GM12801 (cell line): ENCODE measurements around the gene PHETA1.

Source experiments
- TF ChIP-seq, protein P1 (sequence below): IDR thresholded peaks from one replicate; pipeline ENCODE4 v1.5.1; 2011; ENCODE audit warnings: control low read depth; ENCODE audit not compliant: insufficient read length; ENCODE audit errors: extremely low read depth

The PHETA1 gene

DNA sequence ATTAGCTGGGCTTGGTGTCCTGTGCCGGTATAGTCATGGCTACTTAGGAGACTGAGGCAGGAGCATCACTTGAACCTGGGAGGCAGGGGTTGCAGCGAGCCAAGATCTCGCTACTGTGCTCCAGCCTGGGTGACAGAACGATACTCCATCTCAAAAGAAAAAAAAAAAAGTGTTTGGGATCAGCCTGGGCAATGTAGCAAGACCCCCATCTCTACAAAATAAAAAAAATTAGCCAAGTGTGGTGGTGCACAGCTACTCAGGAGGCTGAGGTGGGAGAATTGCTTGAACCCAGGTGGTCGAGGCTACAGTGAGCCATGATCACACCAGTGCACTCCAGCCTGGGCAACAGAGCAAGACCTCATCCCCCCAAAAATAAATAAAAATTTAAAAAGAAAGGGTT, 47.6 kb downstream of the PHETA1 start:
- TF ChIP-seq, protein P1, sequence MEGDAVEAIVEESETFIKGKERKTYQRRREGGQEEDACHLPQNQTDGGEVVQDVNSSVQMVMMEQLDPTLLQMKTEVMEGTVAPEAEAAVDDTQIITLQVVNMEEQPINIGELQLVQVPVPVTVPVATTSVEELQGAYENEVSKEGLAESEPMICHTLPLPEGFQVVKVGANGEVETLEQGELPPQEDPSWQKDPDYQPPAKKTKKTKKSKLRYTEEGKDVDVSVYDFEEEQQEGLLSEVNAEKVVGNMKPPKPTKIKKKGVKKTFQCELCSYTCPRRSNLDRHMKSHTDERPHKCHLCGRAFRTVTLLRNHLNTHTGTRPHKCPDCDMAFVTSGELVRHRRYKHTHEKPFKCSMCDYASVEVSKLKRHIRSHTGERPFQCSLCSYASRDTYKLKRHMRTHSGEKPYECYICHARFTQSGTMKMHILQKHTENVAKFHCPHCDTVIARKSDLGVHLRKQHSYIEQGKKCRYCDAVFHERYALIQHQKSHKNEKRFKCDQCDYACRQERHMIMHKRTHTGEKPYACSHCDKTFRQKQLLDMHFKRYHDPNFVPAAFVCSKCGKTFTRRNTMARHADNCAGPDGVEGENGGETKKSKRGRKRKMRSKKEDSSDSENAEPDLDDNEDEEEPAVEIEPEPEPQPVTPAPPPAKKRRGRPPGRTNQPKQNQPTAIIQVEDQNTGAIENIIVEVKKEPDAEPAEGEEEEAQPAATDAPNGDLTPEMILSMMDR = no peak

DNA sequence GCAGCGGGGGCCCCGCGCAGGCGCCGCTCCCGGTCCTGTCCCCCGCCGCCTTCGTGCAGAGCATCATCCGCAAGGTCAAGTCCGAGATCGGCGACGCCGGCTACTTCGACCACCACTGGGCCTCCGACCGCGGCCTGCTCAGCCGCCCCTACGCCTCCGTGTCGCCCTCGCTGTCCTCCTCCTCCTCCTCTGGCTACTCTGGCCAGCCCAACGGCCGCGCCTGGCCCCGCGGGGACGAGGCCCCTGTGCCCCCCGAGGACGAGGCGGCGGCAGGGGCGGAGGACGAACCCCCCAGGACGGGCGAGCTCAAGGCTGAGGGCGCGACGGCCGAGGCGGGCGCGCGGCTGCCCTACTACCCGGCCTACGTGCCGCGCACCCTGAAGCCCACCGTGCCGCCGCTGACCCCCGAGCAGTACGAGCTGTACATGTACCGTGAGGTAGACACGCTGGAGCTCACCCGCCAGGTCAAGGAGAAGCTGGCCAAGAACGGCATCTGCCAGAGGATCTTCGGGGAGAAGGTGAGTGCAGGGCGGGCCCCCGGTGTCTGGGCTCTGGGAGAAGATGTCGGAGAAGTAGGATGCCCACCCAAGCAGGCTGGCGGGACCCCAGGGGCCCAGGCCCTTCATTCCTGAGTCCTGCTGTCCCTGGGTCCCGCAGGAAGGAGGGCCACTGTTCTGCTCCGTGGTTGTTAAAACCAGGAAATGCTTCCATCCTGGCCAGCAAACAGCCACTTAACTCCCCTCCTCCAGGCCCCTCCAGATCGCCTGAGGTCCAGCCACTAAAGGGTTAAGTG, 48.4 kb downstream of the PHETA1 start:
- TF ChIP-seq, protein P1 = no peak

DNA sequence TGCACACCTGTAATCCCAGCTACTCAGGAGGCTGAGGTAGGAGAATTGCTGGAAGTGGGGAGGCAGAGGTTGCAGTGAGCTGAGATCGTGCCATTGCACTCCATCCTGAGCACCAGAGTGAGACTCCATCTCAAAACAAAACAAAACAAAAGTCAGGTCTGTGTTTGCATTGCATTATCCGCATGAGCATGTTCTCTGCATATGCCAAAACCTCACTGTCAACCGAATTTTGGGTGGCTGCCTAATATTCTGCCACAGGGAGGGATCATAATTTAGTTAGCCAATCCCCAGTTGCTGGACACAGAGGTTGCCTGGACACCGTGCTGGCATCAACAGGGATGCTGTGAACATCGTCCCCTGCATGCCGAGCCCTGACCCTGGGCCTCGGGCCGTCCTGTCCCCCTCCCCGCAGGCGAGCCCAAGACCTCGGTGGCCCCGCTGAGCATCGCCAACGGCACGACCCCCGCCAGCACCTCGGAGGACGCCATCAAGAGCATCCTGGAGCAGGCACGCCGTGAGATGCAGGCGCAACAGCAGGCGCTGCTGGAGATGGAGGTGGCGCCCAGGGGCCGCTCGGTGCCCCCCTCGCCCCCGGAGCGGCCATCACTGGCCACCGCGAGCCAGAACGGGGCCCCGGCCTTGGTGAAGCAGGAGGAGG, 49.2 kb downstream of the PHETA1 start:
- TF ChIP-seq, protein P1 = no peak

DNA sequence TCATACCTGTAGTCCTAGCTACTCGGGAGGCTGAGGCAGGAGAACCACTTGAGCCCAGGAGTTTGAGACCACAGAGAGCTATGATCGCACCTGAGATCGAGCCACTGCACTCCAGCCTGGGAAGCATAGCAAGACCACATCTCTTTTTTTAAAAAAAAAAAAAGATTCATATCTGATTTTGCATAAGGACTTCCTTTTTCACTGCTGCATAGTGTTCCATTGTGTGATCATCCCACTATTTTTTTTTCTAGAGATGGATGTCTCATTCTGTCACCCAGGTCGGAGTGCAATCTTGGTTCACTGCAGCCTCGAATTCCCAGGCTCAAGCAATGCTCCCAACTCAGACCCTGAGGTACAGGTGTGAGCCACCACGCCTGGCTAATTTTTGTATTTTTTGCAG, 50.4 kb downstream of the PHETA1 start:
- TF ChIP-seq, protein P1 = no peak

DNA sequence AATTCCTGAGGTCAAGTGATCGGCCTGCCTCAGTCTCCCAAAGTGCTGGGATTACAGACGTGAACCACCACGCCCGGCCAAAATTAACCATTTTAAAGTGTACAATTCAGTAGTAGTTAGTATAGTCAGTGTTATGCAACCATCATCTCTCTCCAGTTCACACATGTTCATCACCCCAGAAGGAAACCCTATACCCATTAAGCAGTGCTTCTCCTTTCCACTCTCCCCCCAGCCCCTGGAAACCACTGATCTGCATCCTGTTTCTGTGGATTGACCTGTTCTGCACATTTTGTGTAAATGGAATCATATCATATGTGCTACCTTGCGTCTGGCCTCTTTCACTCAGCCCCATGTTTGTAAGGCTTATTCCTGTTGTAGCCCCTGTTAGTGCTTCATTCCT, 52.2 kb downstream of the PHETA1 start:
- TF ChIP-seq, protein P1 = no peak

DNA sequence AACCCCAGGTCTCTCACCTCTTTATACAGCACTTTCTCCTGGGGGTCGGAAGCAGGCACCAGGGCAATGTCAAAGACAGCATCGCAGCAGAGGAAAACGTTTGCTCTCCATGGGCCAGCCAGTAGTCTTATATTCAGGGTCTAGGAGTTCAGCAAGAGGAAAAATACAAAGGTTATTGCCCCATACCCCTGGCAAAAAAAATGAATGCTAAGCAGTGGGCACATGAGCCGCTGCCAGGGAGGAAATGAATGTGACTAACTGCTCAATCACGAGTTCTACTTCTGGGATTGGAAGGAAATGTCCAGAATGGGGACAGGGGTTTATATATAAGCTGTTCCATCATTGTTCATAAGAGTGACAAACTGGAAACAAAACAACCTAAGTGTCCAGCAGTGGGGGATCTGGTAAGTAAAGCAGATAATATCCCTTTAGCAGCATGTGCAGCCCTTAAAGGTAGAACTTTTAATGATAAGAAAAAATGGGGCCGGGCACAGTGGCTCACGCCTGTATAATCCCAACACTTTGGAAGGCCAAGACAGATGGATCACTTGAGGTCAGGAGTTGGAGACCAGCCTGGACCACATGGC, 53.8 kb downstream of the PHETA1 start:
- TF ChIP-seq, protein P1 = no peak

DNA sequence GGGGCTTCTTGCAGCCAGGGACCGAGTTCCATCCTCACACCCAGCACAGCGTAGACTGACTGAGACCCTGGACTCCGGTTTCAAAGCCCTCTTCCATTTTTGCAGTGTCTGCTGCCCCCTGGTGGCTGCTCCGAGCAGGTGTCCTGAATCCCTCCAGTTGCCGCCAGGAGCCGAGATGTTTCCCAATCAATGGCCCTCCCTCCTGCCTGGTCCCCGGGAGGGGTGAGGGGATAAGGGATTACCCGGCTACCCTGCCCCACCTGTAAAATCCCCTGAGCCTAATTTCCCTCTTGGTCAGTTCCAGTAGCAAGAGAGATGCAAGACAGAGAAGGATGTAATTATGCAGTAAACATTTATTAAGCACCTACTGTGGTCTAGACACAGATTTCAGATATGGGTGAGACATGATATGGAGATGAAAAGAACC, 55.0 kb downstream of the PHETA1 start:
- TF ChIP-seq, protein P1 = no peak
